Globus pallidus (tissue), 1 donor: ENCODE results near the gene PLD1.
"Not testable (repeated sequence)": the region's sequence is repeated elsewhere in the genome, so short reads cannot be mapped to it uniquely, and the experiment has no call there.

Source experiments
- DNase-seq: peaks from one replicate; pipeline ENCODE4 v3.0.0-alpha.2; 2015; ENCODE audit warnings: low spot score

PLD1 gene

DNA sequence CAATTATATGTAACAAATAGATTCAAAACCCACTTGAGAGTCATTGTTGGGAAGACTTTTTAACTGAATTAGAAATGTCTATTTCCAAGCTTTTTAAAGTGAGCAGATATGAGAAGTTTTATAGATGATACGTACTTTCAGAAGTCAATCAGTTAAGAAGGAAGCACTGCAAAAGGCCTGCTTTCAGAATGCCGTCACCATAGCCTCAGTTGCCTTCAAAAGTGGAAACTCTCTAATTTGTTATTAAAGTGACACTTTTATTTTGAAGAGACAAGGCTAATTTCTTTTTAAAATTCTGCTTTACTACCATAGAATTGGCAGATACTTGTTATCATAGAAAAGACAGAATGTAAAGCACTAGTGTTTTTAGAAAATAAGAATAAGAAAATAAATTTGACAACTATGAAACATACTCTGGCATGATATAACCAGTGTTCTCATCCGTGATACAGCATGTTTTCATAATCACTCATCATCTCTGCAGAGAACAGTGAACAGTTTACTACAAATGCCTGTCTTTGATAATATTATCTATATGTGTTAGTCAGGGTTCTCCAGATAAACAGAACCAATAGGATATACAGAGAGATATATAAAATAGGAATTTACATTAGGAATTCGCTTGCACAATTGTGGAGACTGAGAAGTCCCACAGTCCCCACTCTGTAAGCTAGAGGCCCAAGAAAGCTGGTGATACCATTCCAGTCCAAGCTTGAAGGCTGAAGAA, 7.0 kb upstream of the PLD1 start:
- DNase-seq, result no peak

DNA sequence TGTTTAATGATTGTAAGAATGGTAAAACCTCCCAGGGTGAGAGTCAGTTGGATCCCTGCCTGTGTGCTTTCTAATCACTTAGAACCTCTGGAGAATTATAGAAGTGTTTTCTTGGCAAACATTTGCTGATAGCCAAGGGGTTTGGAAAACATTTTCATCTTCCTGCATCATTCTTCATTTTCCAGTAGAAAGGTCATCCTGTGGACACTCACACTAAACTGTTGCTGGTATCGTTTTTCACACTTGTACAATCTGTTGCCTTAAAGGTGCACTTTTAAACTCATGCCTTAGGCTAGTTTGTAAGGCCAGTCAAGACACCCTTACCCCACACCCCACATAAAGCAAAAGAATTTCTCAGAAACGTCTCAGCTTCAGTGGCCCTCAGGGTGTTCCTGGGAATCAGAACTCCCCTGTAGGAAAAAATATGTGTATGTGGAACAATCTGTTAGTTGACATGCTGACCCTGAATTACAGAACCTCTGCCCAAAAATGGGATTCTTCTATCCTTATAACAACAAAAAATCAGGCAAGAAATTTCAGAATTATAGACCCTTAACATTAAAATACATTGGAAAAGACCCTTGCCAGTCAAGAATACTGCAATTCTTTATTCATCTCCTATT, 5.8 kb upstream of the PLD1 start:
- DNase-seq, result no peak

DNA sequence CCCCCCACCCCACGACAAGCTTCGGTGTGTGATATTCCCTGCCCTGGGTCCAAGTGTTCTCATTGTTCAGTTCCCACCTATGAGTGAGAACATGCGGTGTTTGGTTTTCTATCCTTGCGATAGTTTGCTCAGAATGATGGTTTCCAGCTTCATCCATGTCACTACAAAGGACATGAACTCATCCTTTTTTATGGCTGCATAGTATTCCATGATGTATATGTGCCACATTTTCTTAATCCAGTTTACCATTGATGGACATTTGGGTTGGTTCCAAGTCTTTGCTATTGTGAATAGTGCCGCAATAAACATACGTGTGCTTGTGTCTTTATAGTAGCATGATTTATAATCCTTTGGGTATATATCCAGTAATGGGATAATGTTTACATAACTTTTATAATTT, 4.4 kb upstream of the PLD1 start:
- not testable (repeated sequence) for DNase-seq

DNA sequence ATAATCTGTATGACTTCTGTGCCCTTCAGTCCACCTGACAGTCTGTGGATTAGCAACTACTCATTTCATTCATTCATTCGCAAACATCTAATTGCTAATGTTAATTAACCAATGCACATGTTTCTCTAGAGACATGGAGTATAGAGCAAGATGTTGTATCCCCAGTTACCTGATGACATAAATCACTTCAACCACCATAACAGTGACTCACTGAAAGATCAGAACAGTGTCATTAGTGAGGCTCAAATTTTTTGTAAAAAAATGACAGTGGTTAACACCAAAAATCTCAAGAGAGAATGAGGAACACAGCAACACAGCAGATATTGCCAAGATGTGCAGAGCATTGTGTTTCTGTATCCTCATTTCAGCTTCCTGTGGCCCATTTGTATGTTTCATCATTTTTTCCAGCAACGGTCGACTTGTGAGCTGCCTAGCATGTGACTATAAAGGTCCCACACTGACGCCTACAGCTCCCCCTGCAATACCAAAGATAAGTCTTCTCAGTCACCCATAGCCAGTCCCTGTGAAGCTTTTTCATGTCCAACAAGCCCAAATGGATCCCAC, 3.7 kb upstream of the PLD1 start:
- DNase-seq, result no peak

DNA sequence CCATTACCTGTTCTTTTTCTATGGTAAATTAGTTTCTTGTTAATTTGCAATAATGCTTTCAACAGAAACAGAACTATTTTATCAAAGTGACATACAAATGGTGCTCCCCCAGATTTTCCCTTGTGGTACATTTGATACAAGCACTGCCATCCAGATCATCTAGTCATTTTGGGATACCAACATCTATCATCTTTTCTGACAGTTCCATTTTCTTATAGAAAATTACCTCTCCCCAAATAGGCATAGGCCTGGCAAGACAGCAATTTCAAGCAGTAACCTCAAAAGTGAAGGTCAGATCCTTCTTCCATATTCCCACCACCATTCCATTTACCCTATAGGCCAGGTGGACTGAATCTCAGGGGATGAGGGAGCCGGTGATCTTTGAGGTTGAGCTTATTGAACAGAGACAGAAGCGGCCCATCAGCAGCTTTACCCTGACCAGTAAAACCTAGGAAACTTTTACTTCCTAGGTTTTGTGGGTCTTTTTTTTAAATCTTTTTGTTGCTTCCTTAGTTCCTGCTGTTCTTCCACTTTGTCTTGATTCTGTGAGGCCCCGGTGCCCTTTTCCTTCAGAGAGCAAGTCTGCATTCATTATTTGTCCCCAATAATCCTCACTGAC, 3.1 kb upstream of the PLD1 start:
- no peak for DNase-seq

DNA sequence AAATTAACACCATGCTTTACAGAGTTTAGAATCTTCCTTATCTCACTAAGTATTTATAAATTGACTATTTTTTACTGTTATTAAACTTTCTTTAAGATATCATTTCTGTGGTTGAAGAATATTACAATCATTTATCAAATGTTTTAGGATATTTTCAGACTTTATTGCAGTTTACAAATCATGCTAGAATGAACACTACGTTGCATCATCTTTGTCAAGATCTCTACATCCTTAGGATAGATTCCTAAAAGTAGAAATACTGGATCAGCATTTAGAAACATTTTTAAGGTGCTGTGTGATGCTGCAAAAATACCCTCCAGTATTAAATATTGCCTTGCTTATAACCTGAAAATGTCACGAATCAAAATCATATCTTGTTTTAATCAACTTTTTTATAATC, 2.5 kb upstream of the PLD1 start:
- DNase-seq, result no peak

DNA sequence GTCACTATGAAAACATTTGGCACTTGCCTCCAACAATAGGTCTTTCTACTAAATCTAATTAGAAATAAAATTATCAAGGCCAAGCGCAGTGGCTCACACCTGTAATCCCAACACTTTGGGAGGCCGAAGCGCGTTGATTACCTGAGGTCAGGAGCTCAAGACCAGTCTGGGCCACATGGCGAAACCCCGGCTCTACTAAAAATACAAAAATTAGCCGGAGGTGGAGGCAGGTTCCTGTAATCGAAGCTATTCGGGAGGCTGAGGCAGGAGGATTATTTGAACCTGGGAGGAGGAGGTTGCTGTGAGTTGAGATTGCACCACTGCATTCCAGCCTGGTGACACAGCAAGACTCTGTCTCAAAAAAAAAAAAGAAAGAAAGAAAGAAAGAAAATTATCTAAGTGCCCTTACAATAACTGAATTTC, 1.6 kb upstream of the PLD1 start:
- no peak for DNase-seq

DNA sequence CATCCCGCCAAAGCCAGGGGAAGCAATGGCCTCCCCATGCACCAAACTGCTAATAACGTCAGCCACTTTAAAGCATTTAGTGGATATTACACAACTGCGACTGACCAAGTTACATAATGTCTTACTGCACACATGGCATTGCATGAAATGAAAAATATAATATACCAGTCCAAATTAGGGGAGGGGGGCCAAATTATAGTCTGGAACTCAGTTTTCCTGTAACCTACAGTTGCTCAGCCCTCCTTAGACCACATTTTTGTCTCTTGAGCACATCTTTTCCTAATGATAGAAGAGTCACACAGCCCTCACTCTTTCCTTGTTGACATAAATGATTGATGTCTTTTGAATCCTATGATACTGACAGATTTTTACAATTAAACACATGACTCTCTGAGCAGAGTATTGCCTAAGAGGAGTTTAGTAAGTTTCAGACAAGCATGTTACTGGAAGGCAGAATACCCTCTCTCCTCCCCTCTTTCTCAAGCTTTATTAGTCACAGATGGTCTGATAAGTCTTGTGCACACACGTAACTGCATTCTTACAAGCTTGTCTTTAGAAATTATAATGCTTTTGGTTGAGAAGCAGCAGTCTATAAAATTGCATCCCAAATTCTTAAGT, 1.1 kb upstream of the PLD1 start:
- no peak for DNase-seq

DNA sequence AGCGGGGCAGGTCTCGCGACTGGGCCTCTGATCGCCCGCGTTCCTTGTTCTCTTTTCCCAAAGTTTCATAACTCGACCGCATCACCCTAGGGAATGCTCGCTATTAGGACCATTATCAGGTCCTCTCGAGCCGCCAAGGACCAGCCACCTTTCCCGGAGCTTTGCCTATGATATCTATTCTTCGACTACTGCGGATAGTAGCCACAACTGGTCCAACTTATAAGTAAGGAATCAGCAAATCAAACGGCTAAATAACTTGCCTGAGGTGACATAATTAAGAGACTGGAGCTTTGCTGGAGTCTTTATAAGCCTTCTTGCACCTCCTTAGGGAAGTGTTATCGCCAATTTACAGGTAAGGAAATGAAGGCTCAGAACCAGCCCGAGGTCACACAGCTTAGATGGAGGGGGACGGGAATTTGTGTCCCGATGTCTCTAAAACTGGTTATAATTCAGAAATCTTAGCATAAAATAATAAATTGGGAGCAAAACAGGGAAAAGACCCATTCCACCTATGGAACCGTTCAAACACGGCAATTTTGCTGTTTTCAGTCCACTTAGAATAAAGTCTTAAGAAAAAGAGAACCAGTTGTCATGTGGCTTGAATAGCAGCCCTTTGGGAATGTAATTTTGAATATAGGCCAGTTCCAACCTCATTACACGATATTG, 479 bp upstream of the PLD1 start:
- DNase-seq, result no peak

DNA sequence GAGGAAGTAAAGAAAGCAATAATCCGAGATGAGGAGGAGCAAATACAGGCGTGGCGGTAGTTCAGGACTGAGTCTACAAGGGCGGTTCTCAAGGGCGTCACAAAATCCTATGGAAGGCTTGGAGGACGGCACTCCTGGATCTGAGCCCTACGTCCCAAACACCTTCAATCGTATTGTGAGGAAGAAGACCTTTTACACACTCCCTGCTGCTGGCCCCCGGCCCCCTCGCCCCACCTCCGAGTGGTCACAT, 747 bp downstream of the PLD1 start:
- no peak for DNase-seq

DNA sequence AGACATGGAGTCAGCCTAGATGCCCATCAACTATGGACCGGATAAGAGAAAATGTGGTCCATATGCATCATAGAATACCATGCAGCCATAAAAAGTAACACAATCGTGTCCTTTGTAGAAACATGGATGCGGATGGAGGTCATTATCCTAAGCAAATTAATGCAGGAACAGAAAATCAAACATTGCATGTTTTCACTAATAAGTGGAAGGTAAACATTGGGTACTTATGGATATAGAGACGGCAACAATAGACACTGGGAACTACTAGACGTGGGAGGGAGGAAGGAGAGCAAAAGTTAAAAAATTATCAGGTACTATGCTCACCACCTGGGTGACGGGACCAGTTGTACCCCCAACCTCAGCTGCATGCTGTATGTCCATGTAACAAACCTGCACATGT, 2.5 kb downstream of the PLD1 start:
- no peak for DNase-seq

DNA sequence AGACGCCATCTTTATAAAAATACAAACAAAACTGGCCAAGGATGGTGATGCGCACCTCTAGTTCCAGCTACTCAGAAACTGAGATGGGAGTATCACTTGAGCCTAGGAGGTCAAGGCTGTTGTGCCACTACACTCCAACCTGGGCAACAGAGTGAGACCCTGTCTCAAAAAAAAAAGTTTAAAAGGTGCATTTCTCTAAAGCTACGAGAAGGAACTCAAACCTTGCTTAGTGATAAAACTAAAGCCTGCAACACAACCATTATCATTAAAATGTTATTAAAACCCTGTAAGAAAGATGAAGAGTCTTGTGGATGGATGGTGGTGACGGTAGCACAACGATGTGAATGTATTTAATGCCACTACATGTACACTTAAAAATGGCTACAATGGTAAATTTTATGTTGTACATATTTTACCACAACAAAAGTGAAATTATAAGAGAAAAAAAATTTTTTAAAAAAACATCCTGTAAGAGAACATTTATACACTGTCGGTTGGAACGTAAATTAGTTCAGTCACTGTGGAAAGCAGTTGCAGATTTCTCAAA, 3.1 kb downstream of the PLD1 start:
- no peak for DNase-seq

DNA sequence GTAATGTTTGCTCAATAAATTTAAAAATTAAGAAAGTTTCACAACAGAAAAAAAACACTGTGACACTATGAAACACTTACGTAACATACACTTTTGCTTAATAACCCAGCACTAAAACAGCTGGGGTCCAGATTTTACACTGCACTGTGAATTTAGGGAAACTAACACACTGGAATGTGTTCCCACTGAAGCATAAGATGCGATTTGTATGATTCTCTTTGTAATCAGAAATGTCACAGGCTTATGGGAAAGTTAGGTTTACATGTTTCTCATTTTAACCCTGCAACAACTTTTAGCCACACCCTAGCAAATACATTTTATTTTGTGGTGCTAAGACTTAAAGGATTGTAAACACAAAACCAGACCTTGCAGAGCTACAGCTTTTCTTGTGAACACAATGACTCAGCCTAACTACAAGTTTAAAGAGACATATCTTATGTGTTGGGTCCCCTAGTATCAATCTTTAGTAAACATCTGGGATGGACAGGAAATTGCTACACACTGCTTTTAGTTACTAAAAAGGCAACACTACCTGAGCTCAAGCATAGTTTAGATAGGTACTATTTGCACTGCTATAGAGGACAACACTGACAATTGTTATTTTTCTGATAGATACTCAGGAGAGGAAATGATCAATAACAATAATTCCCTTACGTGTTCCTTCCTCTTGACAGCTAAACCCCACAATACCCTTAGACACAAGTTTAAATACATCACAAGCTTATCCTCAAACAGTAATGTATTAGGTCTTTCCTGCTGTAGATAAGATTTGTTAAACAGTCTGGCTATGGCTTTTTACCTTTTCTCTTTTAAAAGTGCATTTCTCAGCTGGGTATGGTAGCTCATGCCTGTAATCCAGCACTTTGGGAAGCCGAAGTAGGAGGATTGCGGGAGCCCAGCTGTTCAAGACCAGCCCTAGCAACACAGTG, 3.8 kb downstream of the PLD1 start:
- DNase-seq, result no peak

DNA sequence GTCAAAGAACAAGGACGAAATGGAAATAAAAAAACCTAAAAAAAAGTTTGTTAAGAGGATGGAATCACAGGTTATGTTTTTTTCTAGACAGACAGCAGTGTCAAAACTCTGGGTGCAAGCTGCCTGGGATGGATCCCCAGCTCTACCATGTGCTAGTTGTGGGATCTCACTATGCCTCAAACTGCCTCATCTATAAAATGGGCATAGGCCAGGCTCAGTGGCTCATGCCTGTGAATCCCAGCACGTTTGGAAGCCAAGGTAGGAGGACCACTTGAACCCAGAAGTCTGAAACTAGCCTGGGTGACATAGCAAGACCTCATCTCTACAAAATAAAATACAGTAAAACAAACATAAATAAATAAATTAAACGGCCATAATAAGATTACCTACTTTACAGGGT, 4.6 kb downstream of the PLD1 start:
- no peak for DNase-seq

DNA sequence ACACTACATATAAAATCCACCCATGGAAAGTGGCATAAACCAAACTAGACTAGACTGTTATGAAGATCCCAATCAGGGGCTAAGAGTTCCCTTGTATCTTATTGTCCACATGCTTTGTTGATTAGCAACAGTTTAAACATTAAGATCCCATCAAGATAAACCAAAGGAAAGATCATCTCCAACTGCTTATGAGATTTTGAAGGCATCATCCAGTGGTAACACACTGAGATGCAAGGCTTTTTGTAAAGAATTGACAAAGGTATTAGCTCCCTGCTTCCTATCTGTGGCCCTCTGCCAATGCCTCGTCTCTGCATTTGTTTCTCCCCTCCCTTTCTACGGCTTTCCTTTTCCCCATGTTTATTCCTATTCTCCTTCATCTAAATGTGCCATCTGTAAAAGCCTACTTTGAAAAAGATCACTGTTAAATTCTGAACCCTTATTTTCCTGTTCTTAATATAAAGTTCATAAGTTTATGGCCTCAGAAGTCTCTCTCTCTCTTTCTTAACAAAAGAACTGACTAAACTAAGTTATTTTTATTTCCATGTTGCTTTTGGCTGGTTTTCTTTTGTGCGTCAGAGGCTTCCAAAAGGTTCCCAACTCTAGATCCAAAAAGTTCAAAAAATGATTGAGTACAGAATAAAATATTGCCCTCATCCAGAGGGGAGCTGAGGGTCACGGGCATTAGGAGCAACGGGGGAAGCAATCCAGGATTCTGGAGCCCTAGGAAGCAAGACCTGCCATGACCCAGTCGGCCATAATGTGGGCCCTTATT, 5.5 kb downstream of the PLD1 start:
- no peak for DNase-seq

DNA sequence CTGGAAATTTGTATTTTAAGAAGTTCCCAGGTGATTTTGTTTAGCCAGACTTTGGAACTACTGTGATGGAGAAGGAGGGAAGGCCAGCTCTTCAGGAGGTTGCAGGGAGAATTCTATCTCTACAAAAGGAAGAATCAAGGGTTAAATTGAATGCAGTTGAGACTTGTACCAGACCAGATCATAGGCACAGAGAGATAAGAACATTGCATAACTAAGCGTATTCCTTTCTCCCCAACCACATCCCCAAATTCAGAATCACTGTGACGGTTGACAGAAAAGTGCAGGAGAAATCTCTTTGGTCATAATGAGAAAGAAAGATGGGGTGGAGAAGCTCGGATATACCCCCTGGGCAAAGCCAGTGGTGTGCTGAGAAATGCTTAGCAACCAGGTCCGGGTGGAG, 7.2 kb downstream of the PLD1 start:
- no peak for DNase-seq

DNA sequence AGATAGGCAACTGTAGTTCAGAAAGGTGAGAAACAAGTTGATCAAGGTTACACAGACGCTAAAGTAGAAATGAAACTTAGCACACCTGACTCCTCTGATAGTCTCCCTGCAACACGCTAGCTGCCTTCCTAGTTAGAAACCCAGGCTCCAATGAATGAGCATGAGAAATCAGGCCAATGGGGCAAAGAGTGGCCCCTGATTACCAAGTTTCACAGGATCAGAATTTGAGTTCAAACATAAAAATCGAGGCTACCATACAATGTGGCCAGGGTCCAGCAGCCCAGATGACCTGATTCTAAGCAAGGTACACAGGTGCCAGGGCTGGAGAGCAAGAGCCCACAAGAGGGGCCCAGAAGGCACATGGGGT, 7.7 kb downstream of the PLD1 start:
- no peak for DNase-seq

DNA sequence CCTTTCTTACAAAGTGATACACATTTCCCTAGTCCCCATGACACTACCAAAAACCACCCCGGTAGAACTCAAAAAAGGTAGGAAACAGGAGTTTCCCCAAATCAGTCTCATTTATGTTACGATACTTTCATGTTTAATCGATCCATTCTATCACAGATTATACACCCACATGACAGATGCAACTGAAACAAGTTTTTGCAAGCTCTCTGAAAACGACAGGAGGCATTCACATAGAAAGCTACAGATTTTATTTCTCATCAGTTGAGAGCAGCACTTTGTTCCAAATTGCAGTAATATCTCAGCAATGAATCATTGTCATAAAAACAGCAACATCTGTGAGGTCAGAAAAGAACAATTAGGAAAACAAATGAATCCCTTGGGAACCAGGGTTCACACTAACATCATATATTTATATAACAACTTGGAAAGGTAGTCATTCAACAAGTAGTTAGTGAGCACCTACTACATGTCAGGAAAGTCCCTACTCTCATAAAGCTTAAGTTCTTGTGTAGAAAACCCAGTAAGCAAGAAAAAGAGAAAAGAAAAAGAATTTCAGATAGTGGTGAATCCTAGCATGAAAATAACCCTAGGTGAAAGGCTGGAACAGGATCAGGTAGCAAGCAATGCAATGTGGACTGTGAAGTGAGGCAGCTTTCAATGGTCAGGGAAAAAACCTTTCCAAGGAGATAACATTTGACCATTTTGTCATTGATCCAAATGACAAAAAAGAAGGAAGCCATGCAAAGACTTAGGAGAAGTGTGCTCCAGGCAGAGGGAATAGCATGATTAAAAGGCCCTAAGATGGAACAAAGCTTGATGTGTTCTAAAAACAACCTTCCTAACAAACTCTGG, 8.3 kb downstream of the PLD1 start:
- DNase-seq, result no peak

DNA sequence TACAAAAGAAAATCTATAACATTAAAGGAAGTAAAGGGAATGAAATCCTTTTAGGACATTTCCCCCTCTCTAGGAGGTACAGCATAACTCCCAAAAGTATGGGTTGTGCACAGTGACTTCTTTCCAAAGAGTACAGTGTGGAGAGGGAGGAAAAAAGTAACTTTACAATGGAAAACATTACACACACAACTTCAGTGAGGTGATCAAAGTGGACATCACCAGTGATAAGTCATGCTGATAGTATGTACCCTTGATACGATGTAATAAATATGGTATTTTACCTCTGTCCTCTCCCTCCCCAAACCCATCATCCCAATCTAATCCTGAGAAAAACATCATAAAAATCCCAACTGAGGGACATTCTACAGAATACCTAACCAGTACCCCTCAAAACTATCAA, 10.8 kb downstream of the PLD1 start:
- no peak for DNase-seq

DNA sequence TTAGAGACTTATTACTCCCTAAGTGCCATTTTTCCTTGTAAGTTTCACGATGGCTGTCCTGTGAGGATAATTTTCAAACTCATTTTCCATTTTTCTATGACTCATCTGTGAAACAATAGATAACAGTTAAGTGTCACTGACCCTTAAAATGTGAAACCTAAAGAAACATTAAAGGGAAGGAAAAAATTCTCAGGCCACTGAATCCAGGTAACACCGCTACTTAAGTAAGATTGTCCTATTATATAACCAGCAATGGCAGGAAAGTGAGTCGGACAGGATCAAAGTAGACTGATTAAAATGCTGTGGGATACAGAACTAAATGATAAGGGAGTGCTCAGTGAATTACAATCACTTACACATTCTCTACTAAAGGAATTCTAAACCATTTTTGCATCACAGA, 12.4 kb downstream of the PLD1 start:
- no peak for DNase-seq
